Uterus (tissue), 2 donors: ENCODE measurements around the gene CDK15.

Experiments
- POLR2A ChIP-seq, 2 donors: fragments of 450-650 bp; IDR thresholded peaks; one replicate each; pipeline ENCODE4 v1.6.1; 2016; ENCODE audit warnings: antibody characterized with exemption in 2 of 2, mild to moderate bottlenecking in 1 of 2, moderate library complexity in 1 of 2
- TF ChIP-seq, protein P1 (sequence below), 4 experiments: fragments of 200-600 bp in 2 of 4; fragments of 450-650 bp in 2 of 4; sonication (generic) in 2 of 4; IDR thresholded peaks; one replicate each; pipeline ENCODE4 v1.5.1; 2016 to 2019; ENCODE audit warnings: antibody characterized with exemption in 4 of 4, mild to moderate bottlenecking in 2 of 4, moderate library complexity in 1 of 4

DNA sequence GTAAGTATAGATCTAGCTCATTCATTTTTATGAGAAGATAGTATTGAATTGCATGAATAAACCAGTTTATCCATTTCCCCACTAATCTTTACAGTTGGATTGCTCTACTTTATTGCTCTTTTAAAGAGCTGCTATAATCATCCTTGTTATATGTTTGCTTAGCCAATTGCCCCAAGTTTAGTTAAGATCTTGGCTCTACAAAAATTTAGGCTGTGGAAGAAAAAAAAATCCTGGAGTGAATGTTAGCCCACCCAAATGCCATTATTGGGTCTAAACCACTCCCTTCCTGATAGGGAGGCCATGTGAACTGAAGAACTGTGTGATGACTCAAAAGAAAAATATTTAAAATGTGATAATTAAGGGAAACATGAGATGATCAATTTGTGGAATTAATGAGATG, 28.5 kb upstream of the CDK15 start:
- TF ChIP-seq, protein P1, sequence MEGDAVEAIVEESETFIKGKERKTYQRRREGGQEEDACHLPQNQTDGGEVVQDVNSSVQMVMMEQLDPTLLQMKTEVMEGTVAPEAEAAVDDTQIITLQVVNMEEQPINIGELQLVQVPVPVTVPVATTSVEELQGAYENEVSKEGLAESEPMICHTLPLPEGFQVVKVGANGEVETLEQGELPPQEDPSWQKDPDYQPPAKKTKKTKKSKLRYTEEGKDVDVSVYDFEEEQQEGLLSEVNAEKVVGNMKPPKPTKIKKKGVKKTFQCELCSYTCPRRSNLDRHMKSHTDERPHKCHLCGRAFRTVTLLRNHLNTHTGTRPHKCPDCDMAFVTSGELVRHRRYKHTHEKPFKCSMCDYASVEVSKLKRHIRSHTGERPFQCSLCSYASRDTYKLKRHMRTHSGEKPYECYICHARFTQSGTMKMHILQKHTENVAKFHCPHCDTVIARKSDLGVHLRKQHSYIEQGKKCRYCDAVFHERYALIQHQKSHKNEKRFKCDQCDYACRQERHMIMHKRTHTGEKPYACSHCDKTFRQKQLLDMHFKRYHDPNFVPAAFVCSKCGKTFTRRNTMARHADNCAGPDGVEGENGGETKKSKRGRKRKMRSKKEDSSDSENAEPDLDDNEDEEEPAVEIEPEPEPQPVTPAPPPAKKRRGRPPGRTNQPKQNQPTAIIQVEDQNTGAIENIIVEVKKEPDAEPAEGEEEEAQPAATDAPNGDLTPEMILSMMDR (IDR thresholded peaks at IDR 0.05): no peak
- TF ChIP-seq POLR2A (IDR thresholded peaks at IDR 0.05): no peak
